Right lobe of liver (tissue), 4 donors: ENCODE measurements around the gene GNB1L.

Source experiments
- CTCF ChIP-seq, 4 donors: fragments of 200-600 bp in 3 of 4; fragments of 450-650 bp in 1 of 4; IDR thresholded peaks; one replicate each; pipeline versions ENCODE4 v1.5.1 to v1.8.0; 2016 to 2022; ENCODE audit warnings: antibody characterized with exemption in 4 of 4, mild to moderate bottlenecking in 2 of 4
- POLR2A ChIP-seq: fragments of 450-650 bp; IDR thresholded peaks from one replicate; pipeline ENCODE4 v1.6.1; 2017; ENCODE audit warnings: antibody characterized with exemption, mild to moderate bottlenecking
- donor health status: DM: no; HTN: no; CAD: no.
- donor health status: DM: no; HTN: no; CAD: no.
- donor health status: DM: no; HTN: yes; CAD: no.

DNA sequence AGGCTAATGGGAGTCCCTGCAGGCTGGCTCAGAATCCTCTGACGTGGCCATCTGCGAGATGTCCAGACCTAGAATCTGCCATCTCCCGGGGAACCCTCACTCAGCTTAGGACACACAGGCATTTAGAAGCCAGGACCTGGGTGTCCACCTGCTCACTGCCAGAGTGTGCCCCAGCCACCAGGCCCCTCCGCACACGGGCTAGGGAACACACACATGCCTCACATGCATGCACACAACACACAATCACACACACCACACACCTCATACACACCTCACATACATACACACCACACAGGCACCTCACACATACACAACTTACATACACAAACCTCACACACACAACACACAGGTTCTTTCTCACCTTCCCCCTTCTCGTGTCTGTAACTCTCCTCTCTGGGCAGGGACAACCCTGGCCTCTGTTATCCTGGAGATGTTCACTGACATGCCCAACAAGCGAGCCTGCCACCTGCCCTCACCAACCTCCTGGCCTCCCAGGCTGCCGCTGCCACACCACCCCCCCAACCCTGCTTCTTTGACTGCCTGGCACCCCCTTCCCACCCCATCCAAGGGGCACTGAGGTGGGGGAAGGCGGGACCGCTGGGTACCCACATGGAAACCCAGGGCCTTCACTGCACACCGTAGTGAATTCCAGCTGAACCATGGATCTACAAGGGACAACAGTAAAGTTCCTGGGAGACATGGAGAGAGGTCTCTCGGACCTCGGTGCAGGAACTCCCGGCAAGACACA is 38.1 kb downstream of the GNB1L start:
- TF ChIP-seq CTCF (IDR thresholded peaks at IDR 0.05), result no peak
- no peak for TF ChIP-seq POLR2A
